MCF 10A (cell line): ENCODE measurements around the gene HAPLN2. TPM values are rescaled to one million over a fixed set of nuclear protein-coding genes. Genes with fewer than 3 reads are reported as not detected.

Experiments used
- BruUV-seq: library from RNA; stranded (reverse); fragments of 400-500 nt; replicated peaks from 2 replicates; lab custom pipeline; 2021; lab: Mats Ljungman, UMichigan
- CTCF ChIA-PET: fragments of 300-600 bp; sonication (Branson Sonifier 250); formaldehyde crosslinking; extraction: SDS; loops from one replicate; lab custom pipeline; 2021; ENCODE audit warnings: antibody characterized with exemption, inconsistent platforms; lab: Yijun Ruan, JAX
- POLR2A ChIA-PET: fragments of 300-600, 350-650 bp; sonication (Branson Sonifier 250); formaldehyde crosslinking; extraction: SDS; loops from one replicate; lab custom pipeline; 2020; ENCODE audit warnings: antibody characterized with exemption, inconsistent platforms; lab: Yijun Ruan, JAX
- DNase-seq: peaks from one replicate; pipeline ENCODE4 v3.0.0-alpha.2; 2018; ENCODE audit not compliant: unreplicated experiment
- H3K27ac Mint-ChIP-seq: one replicate; pipeline ENCODE4 v1.8.0; 2022; ENCODE audit warnings: mild to moderate bottlenecking, low read depth, mixed read lengths; ENCODE audit not compliant: unreplicated experiment
- H3K27me3 Mint-ChIP-seq: one replicate; pipeline ENCODE4 v1.8.0; 2022; ENCODE audit warnings: mixed read lengths; ENCODE audit not compliant: insufficient read depth, unreplicated experiment
- H3K36me3 Mint-ChIP-seq: one replicate; pipeline ENCODE4 v1.8.0; 2022; ENCODE audit warnings: mild to moderate bottlenecking, moderate library complexity, mixed read lengths; ENCODE audit not compliant: insufficient read depth, unreplicated experiment
- H3K4me1 Mint-ChIP-seq: one replicate; pipeline ENCODE4 v1.8.0; 2022; ENCODE audit warnings: mixed read lengths; ENCODE audit not compliant: insufficient read depth, unreplicated experiment
- H3K4me3 Mint-ChIP-seq: one replicate; pipeline ENCODE4 v1.8.0; 2022; ENCODE audit warnings: mild to moderate bottlenecking, moderate library complexity, mixed read lengths; ENCODE audit not compliant: unreplicated experiment
- H3K9me3 Mint-ChIP-seq: one replicate; pipeline ENCODE4 v1.8.0; 2022; ENCODE audit warnings: mixed read lengths; ENCODE audit not compliant: unreplicated experiment
- CTCF ChIP-seq: fragments of 200-600 bp; IDR thresholded peaks from one replicate; pipeline ENCODE4 v1.8.0; 2022; ENCODE audit warnings: antibody characterized with exemption, mild to moderate bottlenecking; ENCODE audit not compliant: unreplicated experiment
- intact Hi-C: fragments of 100-400 bp; cut with micrococcal nuclease; formaldehyde crosslinking; loops from 2 replicates; pipeline ENCODE4 v1.14.1; 2022
- total RNA-seq: library from RNA; stranded (reverse); gene quantifications from 2 replicates; pipeline ENCODE4 v1.2.3, GENCODE V29; 2022

HAPLN2 gene
- total RNA-seq, 1 experiment from 2014 or later = not detected

- no peak for TF ChIP-seq CTCF
- Mint-ChIP-seq H3K4me1 (peaks cover 49% of the 10 kb centered on the region), H3K36me3 (peaks cover 18% of the 10 kb centered on the region), H3K9me3 (no peaks in the 10 kb centered on the region), H3K27ac (peak overlapping the region; percentile 83), H3K27me3 (no peaks in the 10 kb centered on the region), H3K4me3 (peak overlapping the region; percentile 87)
- intact Hi-C loops = loop anchor here (1.0 kb wide), 4 partner anchors 18 to 66 kb away; no protein-coding TSS in a partner anchor
- TSS peak; percentile 88 for BruUV-seq
- POLR2A ChIA-PET = interaction anchor here (0.7 to 3.6 kb wide), 30 partner anchors 8 to 467 kb away, joined by 3 to 58 read pairs (median 4); partner anchors contain the start of genes HDGF, ISG20L2, MEF2D and METTL25B
- DNase-seq = no peak
- CTCF ChIA-PET = interaction anchor here (0.6 to 13.0 kb wide), 43 partner anchors 11 to 1926 kb away, joined by 3 to 552 read pairs (median 5); partner anchors contain the start of genes CRABP2, HAPLN2, ISG20L2 and METTL25B
Measured at GRCh38 chr1:156660752-156661112, 41.5 kb downstream of the HAPLN2 start.

GRCh38 chr1:156662005-156662799 is 43.0 kb downstream of the HAPLN2 start:
- no peaks in the 10 kb centered on the region for H3K9me3 Mint-ChIP-seq
- no peak for DNase-seq
- BruUV-seq = no TSS peak
- no peak for TF ChIP-seq CTCF
- POLR2A ChIA-PET = interaction anchor here (0.7 to 3.6 kb wide), 9 partner anchors 15 to 157 kb away, joined by 4 to 58 read pairs (median 10); partner anchors contain the start of genes HDGF, ISG20L2, METTL25B and MRPL24
- H3K27ac Mint-ChIP-seq = no peak overlapping the region
- CTCF ChIA-PET = interaction anchor here (0.6 to 13.0 kb wide), 20 partner anchors 12 to 266 kb away, joined by 3 to 552 read pairs (median 9); partner anchors contain the start of genes CRABP2, HAPLN2, ISG20L2 and METTL25B
- H3K27me3 Mint-ChIP-seq = no peaks in the 10 kb centered on the region
- H3K4me1 Mint-ChIP-seq = peaks cover 54% of the 10 kb centered on the region
- H3K4me3 Mint-ChIP-seq = no peak overlapping the region
- intact Hi-C loops = no loop called here
- peaks cover 18% of the 10 kb centered on the region for H3K36me3 Mint-ChIP-seq

GRCh38 chr1:156662800-156663055 is 43.5 kb downstream of the HAPLN2 start:
- intact Hi-C loops = no loop called here
- TF ChIP-seq CTCF = no peak
- Mint-ChIP-seq H3K27me3 (no peaks in the 10 kb centered on the region), H3K36me3 (peaks cover 13% of the 10 kb centered on the region), H3K4me3 (no peak overlapping the region), H3K27ac (no peak overlapping the region), H3K4me1 (peaks cover 48% of the 10 kb centered on the region), H3K9me3 (no peaks in the 10 kb centered on the region)
- ChIA-PET CTCF (interaction anchor here (0.9 to 13.0 kb wide), 5 partner anchors 18 to 176 kb away, joined by 3 to 552 read pairs (median 18); partner anchors contain the start of genes CRABP2, HAPLN2 and NES), POLR2A (interaction anchor here (0.6 to 3.6 kb wide), 3 partner anchors 24 to 105 kb away, joined by 3 to 58 read pairs (median 4); partner anchors contain the start of genes ISG20L2, METTL25B and PRCC)
- DNase-seq = no peak
- BruUV-seq = no TSS peak

GRCh38 chr1:156663178-156663577 is 44.0 kb downstream of the HAPLN2 start:
- BruUV-seq = no TSS peak
- DNase-seq = peak; percentile 35
- ChIA-PET POLR2A (interaction anchor here (0.6 to 1.4 kb wide), 2 partner anchors 23 to 104 kb away, joined by 3 to 4 read pairs; partner anchors contain the start of gene PRCC), CTCF (interaction anchor here (1.1 to 13.0 kb wide), 3 partner anchors 17 to 63 kb away, joined by 3 to 552 read pairs (median 396); partner anchors contain the start of genes HAPLN2 and NES)
- Mint-ChIP-seq H3K36me3 (peaks cover 12% of the 10 kb centered on the region), H3K4me1 (peaks cover 44% of the 10 kb centered on the region), H3K9me3 (no peaks in the 10 kb centered on the region), H3K27ac (no peak overlapping the region), H3K27me3 (no peaks in the 10 kb centered on the region), H3K4me3 (no peak overlapping the region)
- TF ChIP-seq CTCF = no peak
- intact Hi-C loops = no loop called here
